ENCODE measurements around the gene CLSTN1. TPM values are rescaled to one million over a fixed set of nuclear protein-coding genes. Genes with fewer than 3 reads are reported as not detected.

CLSTN1 gene
- total and polyA plus RNA-seq, 2 of the 8 experiments (the other 6 are each of a cell fraction or from before 2014, with no cell fraction given): 34.2 to 97.4 TPM

GRCh38 chr1:9753121-9753531 lies 70.6 kb downstream of the CLSTN1 start:
- H3K4me3 ChIP-seq (ENCODE audit: extremely low read depth in 1 of 4, insufficient read depth in 2 of 4, low read depth in 3 of 4, low read length in 4 of 4): no peak overlapping the region
- no peak overlapping the region for H2BK20ac ChIP-seq (ENCODE audit: low read length)
- peaks cover 0 to 5% (median 0%) of the 10 kb centered on the region in 4 experiments; a peak in 1 of 7 replicates for H3K4me1 ChIP-seq (replicated peaks in 1 of 4; ENCODE audit: control insufficient read depth in 3 of 4, insufficient read depth in 4 of 4, low read length in 3 of 4)
- H3K4me2 ChIP-seq (ENCODE audit: insufficient read depth in 1 of 2, low read depth in 2 of 2, low read length in 2 of 2): no peak overlapping the region
- peaks cover 0 to 8% of the 10 kb centered on the region in 2 experiments for H4K20me1 ChIP-seq (replicated peaks in 1 of 2; ENCODE audit: control insufficient read depth in 1 of 2, insufficient read depth in 2 of 2, low read length in 2 of 2)
- H2AFZ ChIP-seq (ENCODE audit: low read length): no peak overlapping the region
- H3K36me3 ChIP-seq (ENCODE audit: control insufficient read depth in 2 of 4, insufficient read depth in 4 of 4, low read length in 3 of 4): peaks cover 7 to 30% (median 17%) of the 10 kb centered on the region in 4 experiments; a peak in 7 of 8 replicates
- no peak overlapping the region for H2BK5ac ChIP-seq (ENCODE audit: low read depth, low read length)
- no peak overlapping the region for H3K4ac ChIP-seq (replicated peaks; ENCODE audit: insufficient read length, low read depth, low read length)
- H4K5ac ChIP-seq (ENCODE audit: insufficient read length, low read depth, low read length): no peak overlapping the region
- H3K79me1 ChIP-seq (ENCODE audit: low read depth, low read length): peaks cover 6% of the 10 kb centered on the region
- no peak for DNase-seq (ENCODE audit: low read depth in 1 of 2, low spot score in 2 of 2)
- CTCF ChIA-PET (ENCODE audit: partially characterized antibody): interaction anchor here (1.8 kb wide), 1 partner anchor 31 kb away, joined by 4 read pairs; no protein-coding TSS in a partner anchor
- no peaks in the 10 kb centered on the region for H3K23me2 ChIP-seq (ENCODE audit: low read depth, low read length)
- no peak overlapping the region for H3K27ac ChIP-seq (ENCODE audit: low read depth, low read length)
- FAIRE-seq: no peak
- H2AK5ac ChIP-seq (ENCODE audit: low read depth, low read length): no peak overlapping the region
- H2BK15ac ChIP-seq (ENCODE audit: low read length): no peak overlapping the region
- H3K9me3 ChIP-seq (ENCODE audit: insufficient read depth in 2 of 2, low read depth in 1 of 2, low read length in 1 of 2): no peaks in the 10 kb centered on the region
- H3K9ac ChIP-seq (replicated peaks in 1 of 4; ENCODE audit: extremely low read depth in 1 of 4, low read depth in 3 of 4, low read length in 3 of 4): no peak overlapping the region
- no peak overlapping the region for H4K8ac ChIP-seq (ENCODE audit: extremely low read depth, insufficient read depth, low read length)
- no peak overlapping the region for H3K18ac ChIP-seq (ENCODE audit: extremely low read depth, low read length)
- H2BK12ac ChIP-seq (ENCODE audit: low read depth, low read length): no peak overlapping the region
- POLR2A ChIA-PET (ENCODE audit: partially characterized antibody): no interaction called here
- no peaks in the 10 kb centered on the region for H3K27me3 ChIP-seq (replicated peaks in 1 of 4; ENCODE audit: control insufficient read depth in 3 of 4, extremely low read depth in 1 of 4, insufficient read depth in 3 of 4, low read length in 3 of 4)
- no peak overlapping the region for H2BK120ac ChIP-seq (replicated peaks; ENCODE audit: low read depth, low read length)
- H3K23ac ChIP-seq (ENCODE audit: insufficient read length): no peak overlapping the region
- H3K14ac ChIP-seq (ENCODE audit: insufficient read length): no peak overlapping the region
- H3K79me2 ChIP-seq (ENCODE audit: control insufficient read depth in 1 of 2, insufficient read depth in 2 of 2, low read length in 2 of 2): peaks cover 0 to 7% of the 10 kb centered on the region in 2 experiments; a peak in 2 of 4 replicates
- 92% methylated on average over 12 of the region's 12 CpGs; no CpG with 5 or more reads in 1 of the 2 experiments for WGBS, 2 experiments (ENCODE audit: extremely low coverage in 1 of 2, insufficient coverage in 1 of 2, insufficient read length in 1 of 2, insufficient replicate concordance in 2 of 2, low coverage in 1 of 2, low lambda C conversion rate in 2 of 2, missing lambda C conversion rate in 1 of 2)
- H3K56ac ChIP-seq (replicated peaks; ENCODE audit: insufficient read length, low read depth, low read length): no peak overlapping the region
- H4K91ac ChIP-seq (replicated peaks; ENCODE audit: insufficient read length, low read length): no peak overlapping the region

Data from H1 (cell line).